Glomerular visceral epithelial cell (primary cell): ENCODE results near the gene FECH.

Source experiments
- DNase-seq: peaks from one replicate; pipeline ENCODE4 v3.0.0-alpha.2; 2016; ENCODE audit errors: extremely low spot score

FECH gene

GRCh38 chr18:57581301-57581934, 5.1 kb downstream of the FECH start:
- no peak for DNase-seq

GRCh38 chr18:57579934-57580333, 6.6 kb downstream of the FECH start:
- DNase-seq: no peak

- no peak for DNase-seq
Observed at GRCh38 chr18:57576316-57576715, 10.2 kb downstream of the FECH start.

- no peak for DNase-seq
Observed at GRCh38 chr18:57575542-57575941, 11.0 kb downstream of the FECH start.

- no peak for DNase-seq
Observed at GRCh38 chr18:57574866-57575265, 11.6 kb downstream of the FECH start.

GRCh38 chr18:57570162-57570561, 16.3 kb downstream of the FECH start:
- DNase-seq: no peak

GRCh38 chr18:57569133-57569532, 17.4 kb downstream of the FECH start:
- no peak for DNase-seq

GRCh38 chr18:57561728-57562423, 24.6 kb downstream of the FECH start:
- DNase-seq: peak; percentile 57

GRCh38 chr18:57561261-57561660, 25.2 kb downstream of the FECH start:
- DNase-seq: no peak

GRCh38 chr18:57559314-57559713, 27.2 kb downstream of the FECH start:
- no peak for DNase-seq

GRCh38 chr18:57555134-57555533, 31.4 kb downstream of the FECH start:
- no peak for DNase-seq

GRCh38 chr18:57550510-57550909, 36.0 kb downstream of the FECH start:
- no peak for DNase-seq

GRCh38 chr18:57547260-57547659, 39.2 kb downstream of the FECH start:
- DNase-seq: no peak

GRCh38 chr18:57544936-57545660, 41.4 kb downstream of the FECH start:
- no peak for DNase-seq

- DNase-seq: no peak
Observed at GRCh38 chr18:57543560-57543959, 42.9 kb downstream of the FECH start.

- DNase-seq: no peak
Observed at GRCh38 chr18:57542812-57543427, 43.6 kb downstream of the FECH start.

GRCh38 chr18:57542126-57542525, 44.4 kb downstream of the FECH start:
- DNase-seq: peak; percentile 8

- DNase-seq: no peak
Observed at GRCh38 chr18:57539702-57540101, 46.8 kb downstream of the FECH start.

GRCh38 chr18:57538614-57539013, 47.9 kb downstream of the FECH start:
- no peak for DNase-seq

- no peak for DNase-seq
Observed at GRCh38 chr18:57534511-57534909, 52.0 kb downstream of the FECH start.

- DNase-seq: no peak
Observed at GRCh38 chr18:57533868-57534510, 52.5 kb downstream of the FECH start.
